LHCN-M2 (cell line): ENCODE measurements around the gene MATR3. TPM values are rescaled to one million over a fixed set of nuclear protein-coding genes. Genes with fewer than 3 reads are reported as not detected.
"Not testable (repeated sequence)": the region's sequence is repeated elsewhere in the genome, so short reads cannot be mapped to it uniquely, and the experiment has no call there.

ENCODE experiments used
- DNase-seq: peaks from one replicate; pipeline ENCODE4 v3.0.0-alpha.2; 2012; ENCODE audit warnings: low read depth
- total RNA-seq: library from RNA; depleted of rRNA; stranded (reverse); fragments of >200 nt; gene quantifications from 2 replicates; pipeline ENCODE4 v1.2.3, GENCODE V29; 2014

MATR3 gene
- total RNA-seq, 1 experiment from 2014 or later: 268 TPM

GRCh38 chr5:139347863-139348262 lies 54.3 kb downstream of the MATR3 start:
- DNase-seq: not testable (repeated sequence)

DNA sequence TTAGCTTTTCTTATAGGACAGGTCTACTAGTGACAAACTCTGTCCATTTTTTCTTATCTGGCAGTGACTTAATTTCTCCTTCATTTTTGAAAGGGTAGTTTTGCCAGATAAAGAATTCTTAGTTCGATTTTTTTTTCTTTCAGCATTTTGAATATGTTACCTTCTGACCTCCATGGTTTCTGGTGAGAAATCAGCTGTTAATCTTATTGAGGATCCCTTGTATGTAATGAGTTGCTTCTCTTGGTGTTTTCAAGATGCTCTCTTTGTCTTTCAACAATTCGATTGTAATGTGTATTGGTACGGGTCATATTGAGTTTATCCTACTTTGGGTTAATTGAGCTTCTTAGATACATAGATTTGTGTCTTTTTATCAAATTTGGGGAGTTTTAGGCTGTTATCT lies 60.6 kb downstream of the MATR3 start:
- no peak for DNase-seq

DNA sequence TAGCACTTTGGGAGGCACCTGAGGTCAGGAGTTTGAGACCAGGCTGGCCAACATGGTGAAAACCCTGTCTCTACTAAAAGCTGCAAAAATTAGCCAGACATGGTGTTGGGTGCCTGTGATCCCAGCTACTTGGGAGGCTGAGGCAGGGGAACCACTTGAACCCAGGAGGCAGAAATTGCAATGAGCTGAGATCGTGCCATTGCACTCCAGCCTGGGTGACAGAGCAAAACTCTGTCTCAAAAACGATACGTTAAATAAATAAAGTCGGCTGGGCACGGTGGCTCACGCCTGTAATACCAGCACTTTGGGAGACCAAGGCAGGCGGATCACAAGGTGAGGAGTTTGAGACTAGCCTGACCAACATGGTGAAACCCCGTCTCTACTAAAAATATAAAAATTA lies 62.4 kb downstream of the MATR3 start:
- DNase-seq: not testable (repeated sequence)

GRCh38 chr5:139358064-139358463 lies 64.5 kb downstream of the MATR3 start:
- DNase-seq: no peak

DNA sequence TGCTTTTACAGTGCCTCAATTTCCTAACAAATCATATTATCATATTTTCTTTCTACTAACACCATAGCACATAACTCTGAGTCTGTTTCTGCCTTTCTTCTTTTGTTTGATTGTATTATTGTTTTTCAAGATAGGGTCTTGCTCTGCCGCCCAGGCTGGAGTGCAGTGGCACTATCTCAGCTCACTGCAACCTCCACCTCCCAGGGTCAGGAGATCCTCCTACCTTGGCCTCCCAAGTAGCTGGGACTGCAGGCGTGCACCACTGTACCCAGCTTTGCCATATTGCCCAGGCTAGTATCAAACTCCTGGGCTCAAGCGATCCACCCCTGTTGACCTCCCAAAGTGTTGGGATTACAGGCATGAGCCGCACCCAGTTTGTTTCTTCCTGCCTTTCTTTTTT lies 66.8 kb downstream of the MATR3 start:
- no peak for DNase-seq

DNA sequence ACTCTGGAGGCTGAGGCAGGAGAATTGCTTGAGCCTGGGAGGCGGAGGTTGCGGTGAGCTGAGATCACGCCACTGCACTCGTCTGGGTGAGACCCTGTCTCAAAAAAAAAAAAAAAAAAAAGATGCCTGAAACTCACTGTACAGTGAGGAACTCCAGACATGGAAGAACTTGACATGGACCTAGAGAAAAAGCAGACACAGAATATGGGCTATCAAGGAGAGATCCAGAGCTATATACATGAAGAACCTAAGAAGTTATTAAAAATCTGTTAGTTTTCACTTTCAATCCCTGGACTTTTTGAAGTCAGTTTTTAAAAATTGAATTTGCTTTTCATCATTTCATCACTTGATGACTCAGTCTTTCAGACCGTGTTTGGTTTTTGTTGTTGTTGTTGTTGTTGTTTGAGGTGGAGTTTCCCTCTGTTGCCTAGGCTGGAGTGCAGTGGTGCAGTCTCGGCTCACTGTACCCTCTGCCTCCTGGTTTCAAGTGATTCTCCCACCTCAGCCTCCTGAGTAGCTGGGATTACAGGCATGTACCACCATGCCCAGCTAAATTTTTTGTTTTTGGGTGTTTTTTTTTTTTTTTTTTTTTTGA lies 68.4 kb downstream of the MATR3 start:
- DNase-seq: no peak

- DNase-seq: no peak
Measured at GRCh38 chr5:139363937-139364336, 70.4 kb downstream of the MATR3 start.

GRCh38 chr5:139364466-139364865 lies 70.9 kb downstream of the MATR3 start:
- no peak for DNase-seq

DNA sequence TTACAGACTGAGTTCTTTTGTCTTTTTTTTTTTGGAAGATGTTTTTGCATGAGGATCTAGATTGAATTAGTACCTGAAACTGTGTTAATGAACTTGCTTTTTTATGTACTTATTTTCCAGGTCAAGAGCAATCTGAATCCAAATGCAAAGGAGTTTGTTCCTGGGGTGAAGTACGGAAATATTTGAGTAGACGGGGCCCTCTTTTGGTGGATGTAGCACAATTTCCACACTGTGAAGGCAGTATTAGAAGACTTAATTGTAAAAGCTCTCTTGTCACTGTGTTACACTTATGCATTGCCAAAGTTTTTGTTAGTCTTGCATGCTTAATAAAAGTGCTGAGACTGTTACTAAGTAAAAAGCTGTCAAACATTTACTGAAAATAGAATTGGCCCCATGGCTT lies 75.1 kb downstream of the MATR3 start:
- peak; percentile 40 for DNase-seq

- DNase-seq: peak; percentile 85
Measured at GRCh38 chr5:139369181-139369580, 75.6 kb downstream of the MATR3 start.

GRCh38 chr5:139371482-139372435 lies 78.2 kb downstream of the MATR3 start:
- DNase-seq: no peak

- no peak for DNase-seq
Measured at GRCh38 chr5:139374909-139375308, 81.4 kb downstream of the MATR3 start.

DNA sequence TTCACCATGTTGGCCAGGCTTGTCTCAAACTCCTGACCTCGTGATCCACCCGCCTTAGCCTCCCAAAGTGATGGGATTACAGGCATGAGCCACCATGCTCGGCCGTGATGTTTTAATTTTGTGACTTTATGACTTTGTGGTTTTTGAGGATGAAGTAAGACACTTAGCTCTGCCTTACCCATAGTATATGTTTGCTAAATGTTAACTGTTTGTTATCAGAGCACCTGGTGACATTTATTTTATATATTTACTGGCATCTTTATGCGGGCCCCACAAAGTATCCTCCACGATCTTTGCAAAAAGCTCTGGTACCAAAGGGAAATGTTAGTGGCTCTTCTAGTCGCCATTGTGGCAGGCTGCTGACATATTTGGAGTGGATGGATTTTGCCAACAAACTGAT lies 82.8 kb downstream of the MATR3 start:
- no peak for DNase-seq

DNA sequence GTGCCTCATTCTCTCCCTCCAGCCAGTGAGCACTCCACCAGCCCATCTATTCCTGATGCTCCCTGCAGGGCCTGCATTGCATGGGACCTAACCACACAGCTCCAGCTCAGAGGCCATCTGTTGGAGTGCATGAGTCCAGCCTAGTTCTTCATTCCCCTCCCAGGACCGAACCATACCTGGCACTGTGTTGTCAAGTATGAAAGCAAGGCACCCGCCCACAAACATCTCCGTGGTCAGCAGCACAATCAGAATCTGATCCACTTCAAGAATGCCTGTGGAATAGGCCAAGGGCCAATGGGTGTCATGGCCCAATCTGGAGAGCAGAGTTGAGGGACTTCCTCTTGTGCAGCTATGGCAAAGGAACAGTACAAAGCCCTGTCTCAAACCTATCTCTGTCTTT lies 83.7 kb downstream of the MATR3 start:
- DNase-seq: no peak

DNA sequence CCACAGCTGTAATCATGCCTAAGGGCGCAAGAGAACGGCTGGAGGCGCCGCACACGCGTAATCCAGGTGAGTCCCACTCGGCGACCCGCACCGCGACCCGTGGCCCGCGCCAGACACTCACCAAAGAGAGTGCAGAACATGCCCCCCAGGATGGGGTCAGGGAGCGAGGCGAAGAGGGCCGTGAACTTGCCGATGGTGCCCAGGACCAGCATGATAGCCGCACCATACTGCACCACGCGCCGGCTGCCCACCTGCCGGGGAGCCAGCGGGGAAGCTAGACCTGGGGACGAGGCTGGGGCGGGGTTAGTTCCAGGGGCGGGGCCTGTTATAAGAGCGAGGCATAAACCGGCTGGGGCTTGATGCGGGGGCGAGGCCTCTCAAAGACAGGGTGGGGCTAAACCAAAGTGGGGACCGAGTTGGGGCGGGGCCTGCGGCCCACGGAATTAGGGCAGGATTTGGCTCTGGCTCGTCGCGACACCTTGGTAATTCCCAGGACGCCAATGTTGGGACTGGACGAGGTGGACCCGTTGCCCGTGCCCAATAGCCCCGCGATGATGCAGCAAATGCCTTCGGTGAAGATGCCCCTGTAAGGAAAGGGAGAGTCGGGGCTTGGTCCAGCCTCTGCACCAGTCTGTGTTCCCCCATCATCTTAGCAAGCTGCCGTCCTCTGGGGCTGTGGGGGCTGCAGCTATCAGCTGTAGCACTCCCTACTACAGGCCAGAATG lies 84.7 kb downstream of the MATR3 start:
- no peak for DNase-seq

GRCh38 chr5:139378941-139379361 lies 85.4 kb downstream of the MATR3 start:
- DNase-seq: no peak

- DNase-seq: no peak
Measured at GRCh38 chr5:139379626-139380449, 86.3 kb downstream of the MATR3 start.
